ENCODE measurements around the gene MCCC1.
"Not testable (repeated sequence)": the region's sequence is repeated elsewhere in the genome, so short reads cannot be mapped to it uniquely, and the experiment has no call there.

MCCC1 gene

GRCh38 chr3:183008303-183008702 lies 91.0 kb downstream of the MCCC1 start:
- H3K27ac ChIP-seq: no peak overlapping the region
- TF ChIP-seq CTCF (IDR thresholded peaks at IDR 0.05) (no peak), ZFX (IDR thresholded peaks at IDR 0.05; ENCODE audit: borderline replicate concordance) (no peak)

GRCh38 chr3:183006396-183007002 lies 92.8 kb downstream of the MCCC1 start:
- TF ChIP-seq ZFX (IDR thresholded peaks at IDR 0.05; ENCODE audit: borderline replicate concordance) (no peak), CTCF (IDR thresholded peaks at IDR 0.05) (no peak)
- H3K27ac ChIP-seq: no peak overlapping the region

- TF ChIP-seq ZFX (IDR thresholded peaks at IDR 0.05; ENCODE audit: borderline replicate concordance) (no peak), CTCF (IDR thresholded peaks at IDR 0.05) (no peak)
- H3K27ac ChIP-seq: no peak overlapping the region
These were observed 99.5 kb downstream of the MCCC1 start for GRCh38 chr3:182999767-183000166.

- H3K27ac ChIP-seq: not testable (repeated sequence)
These were observed 105.7 kb downstream of the MCCC1 start for GRCh38 chr3:182993486-182994201.

GRCh38 chr3:182989566-182989965 lies 109.7 kb downstream of the MCCC1 start:
- TF ChIP-seq CTCF (IDR thresholded peaks at IDR 0.05) (no peak), ZFX (IDR thresholded peaks at IDR 0.05; ENCODE audit: borderline replicate concordance) (no peak)
- no peak overlapping the region for H3K27ac ChIP-seq

- no peak overlapping the region for H3K27ac ChIP-seq
- TF ChIP-seq CTCF (IDR thresholded peaks at IDR 0.05) (no peak), ZFX (IDR thresholded peaks at IDR 0.05; ENCODE audit: borderline replicate concordance) (no peak)
These were observed 113.3 kb downstream of the MCCC1 start for GRCh38 chr3:182986021-182986420.

GRCh38 chr3:182983876-182984275 lies 115.4 kb downstream of the MCCC1 start:
- no peak for TF ChIP-seq ZFX (IDR thresholded peaks at IDR 0.05; ENCODE audit: borderline replicate concordance)
- no peak for TF ChIP-seq CTCF (IDR thresholded peaks at IDR 0.05)
- no peak overlapping the region for H3K27ac ChIP-seq

All from 22Rv1 (cell line).